GOT3 (cell line): ENCODE results near the gene CACHD1.
"Not testable (repeated sequence)": the region's sequence is repeated elsewhere in the genome, so short reads cannot be mapped to it uniquely, and the experiment has no call there.

ENCODE experiments used
- DNase-seq: peaks from one replicate; lab custom pipeline; 2025; ENCODE audit warnings: mixed read lengths; lab: John Stamatoyannopoulos, UW

Gene CACHD1

GRCh38 chr1:64594446-64594845, 124.5 kb downstream of the CACHD1 start:
- DNase-seq: no peak

GRCh38 chr1:64595871-64596515, 126.1 kb downstream of the CACHD1 start:
- no peak for DNase-seq

- DNase-seq: no peak
These were observed 127.2 kb downstream of the CACHD1 start for GRCh38 chr1:64597113-64597512.

DNA sequence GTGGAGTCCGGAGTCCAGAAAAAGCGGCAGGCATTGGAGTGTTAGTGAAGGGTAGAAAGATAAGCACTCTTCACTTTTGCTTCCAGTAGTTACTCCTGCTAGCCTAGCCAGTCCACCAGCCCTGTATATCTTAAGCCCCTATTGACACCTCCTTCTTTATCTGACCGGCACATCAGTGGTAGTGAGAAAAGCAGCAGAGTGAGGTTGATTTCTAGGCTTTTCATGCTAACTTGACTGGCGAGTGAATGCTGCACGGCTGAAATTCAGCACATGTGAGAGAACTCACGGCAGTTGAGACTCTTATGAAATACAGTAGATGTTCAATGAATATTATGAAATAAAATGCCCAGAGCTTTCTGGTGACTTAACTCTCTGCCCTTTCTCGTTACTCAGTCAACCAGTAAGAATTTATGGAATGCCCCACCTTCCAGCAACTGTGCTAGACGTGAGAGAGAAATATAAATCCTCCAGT, 128.2 kb downstream of the CACHD1 start:
- DNase-seq: no peak

DNA sequence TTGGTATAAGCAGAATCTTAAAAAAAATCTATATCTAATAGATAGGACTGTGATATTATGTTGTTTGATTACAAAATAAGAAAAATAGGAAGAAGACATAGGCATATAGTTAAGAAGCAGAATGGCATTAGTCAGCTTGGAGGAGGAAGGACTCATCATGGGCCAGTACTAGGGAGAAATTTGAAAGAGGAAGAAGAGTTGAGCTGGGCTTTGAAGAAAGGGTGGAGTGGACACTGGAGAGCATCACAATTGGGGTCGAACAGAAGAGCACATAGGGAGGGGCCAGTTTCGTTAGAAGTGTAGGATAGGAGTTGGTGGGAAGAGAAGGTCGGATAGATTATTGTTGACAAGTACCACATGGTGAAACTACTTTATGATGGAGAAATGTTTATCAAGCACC, 129.3 kb downstream of the CACHD1 start:
- no peak for DNase-seq

- DNase-seq: no peak
These were observed 131.3 kb downstream of the CACHD1 start for GRCh38 chr1:64601207-64601606.

DNA sequence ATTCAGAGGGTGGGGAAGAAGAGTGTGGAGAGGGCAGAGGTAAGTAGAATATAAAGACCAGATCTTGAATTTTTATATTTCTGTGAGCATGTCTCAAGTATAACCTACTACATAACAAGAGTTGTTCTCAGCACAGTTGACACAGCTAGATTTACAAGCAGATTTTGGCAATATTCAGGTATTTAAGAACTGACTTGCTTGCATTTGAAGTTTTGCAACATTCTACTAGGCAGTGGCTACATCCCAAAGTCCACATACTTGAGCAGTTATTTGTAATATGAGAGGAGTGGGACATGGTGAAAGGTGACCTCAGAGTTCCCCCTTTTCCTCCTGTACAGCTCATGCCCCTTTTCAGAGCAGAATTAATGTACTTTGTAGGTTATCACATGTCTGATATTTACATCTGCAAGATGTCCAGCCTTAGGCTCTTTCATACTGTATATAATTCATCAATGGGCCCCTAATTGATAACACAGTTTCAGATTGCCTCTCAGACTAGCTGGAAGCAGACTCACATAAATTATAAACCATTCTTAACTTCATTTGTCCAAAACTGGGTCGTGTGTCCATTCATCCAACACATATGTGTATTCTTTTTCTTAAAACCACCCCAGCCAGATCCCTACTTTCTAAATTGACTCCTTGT, 138.2 kb downstream of the CACHD1 start:
- no peak for DNase-seq

DNA sequence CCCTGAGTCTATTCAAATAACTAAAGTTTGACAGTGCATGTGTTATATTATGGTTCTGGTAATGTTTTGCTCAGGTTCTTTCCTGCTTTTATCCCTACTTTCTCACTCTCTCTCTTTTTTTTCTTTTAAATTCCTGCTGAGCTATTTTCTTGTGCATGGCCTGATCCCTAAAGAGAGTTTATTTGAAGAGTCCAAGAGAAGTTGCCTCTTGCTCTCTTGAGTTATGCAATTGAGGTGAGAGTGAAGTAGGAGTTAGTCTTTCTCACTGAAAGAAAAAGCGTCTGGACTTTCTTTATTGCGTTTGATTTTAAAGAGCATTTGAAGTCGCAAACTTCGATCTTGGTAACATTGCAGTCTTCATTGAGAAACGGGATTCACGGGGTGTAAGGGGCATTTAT, 138.7 kb downstream of the CACHD1 start:
- no peak for DNase-seq

DNA sequence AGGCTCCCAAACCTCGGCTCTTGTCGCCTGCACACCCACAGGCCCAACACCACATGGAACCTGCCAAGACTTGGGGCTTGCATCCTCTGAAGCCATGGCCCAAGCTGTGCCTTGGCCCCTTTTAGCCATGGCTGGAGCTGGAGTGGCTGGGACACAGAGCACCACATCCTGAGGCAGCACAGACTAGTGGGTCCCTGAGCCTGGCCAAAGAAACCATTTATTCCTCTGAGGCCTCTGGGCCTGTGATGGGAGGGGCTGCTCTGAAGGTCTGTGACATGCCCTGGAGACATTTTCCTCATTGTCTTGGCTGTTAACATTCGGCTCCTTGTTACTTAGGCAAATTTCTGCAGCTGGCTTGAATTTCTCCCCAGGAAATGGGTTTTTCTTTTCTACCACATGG, 141.0 kb downstream of the CACHD1 start:
- DNase-seq: not testable (repeated sequence)

DNA sequence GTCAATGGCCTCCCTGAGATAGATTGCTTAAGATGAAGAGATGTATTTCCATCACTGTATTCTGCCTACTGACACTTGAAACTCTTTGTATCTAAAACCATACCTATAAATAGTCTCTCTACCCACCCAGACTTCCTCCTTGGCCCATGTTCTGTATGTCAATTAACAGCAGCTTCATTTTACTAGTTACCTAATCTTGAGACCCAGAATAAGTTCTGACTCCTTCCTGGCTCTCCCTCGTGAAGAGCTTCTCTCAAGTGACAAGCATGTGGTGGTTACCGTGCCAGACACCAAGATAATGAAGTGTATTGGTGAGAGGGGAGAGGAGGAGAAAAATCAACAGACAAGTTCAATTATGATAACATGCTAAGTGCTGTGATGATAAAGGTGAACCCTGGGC, 146.1 kb downstream of the CACHD1 start:
- DNase-seq: no peak

DNA sequence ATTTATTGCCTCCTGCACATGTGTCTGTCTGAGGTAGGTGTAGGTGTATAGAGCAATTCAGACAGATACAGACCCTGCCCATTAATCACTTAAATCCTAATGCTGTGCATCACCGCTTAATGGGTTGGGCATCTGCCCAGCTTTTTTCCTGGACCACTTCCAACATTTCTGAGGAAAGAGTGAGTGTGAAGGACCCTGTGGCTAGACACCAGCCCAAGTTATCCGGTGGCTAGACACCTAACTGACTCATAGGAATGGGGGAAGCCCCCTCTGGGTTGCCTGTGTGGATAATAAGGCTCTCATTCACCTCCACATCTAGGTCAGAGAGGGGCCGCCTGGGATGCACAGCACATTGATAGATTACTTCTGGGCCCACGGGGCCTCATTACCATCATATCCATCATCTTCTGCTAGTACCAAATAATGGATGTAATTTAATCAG, 153.8 kb downstream of the CACHD1 start:
- DNase-seq: no peak

DNA sequence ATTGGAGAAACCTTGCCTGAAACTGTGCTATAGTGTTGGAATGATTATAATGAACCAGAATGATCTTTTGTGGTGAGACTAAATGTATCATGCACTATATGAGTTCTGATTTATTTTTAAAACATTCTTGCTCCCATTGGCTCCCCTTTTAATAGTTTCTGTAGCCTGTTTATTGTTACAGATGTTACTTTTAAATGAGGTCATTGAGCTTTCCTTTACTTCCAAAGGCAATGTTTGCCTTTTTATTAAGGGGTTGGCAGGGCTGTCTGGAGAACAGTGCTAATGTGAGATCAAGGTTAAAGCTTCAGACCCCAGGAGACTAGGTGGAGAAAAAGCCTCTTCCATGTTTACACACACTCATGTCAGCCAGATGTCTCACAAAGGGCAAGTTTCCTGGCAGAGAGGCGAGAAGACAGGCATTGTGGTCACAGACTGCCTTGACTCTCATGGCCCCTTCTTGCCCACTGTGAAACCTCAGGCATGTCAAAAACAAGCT, 154.3 kb downstream of the CACHD1 start:
- no peak for DNase-seq

- DNase-seq: no peak
These were observed 154.9 kb downstream of the CACHD1 start for GRCh38 chr1:64624808-64625207.

DNA sequence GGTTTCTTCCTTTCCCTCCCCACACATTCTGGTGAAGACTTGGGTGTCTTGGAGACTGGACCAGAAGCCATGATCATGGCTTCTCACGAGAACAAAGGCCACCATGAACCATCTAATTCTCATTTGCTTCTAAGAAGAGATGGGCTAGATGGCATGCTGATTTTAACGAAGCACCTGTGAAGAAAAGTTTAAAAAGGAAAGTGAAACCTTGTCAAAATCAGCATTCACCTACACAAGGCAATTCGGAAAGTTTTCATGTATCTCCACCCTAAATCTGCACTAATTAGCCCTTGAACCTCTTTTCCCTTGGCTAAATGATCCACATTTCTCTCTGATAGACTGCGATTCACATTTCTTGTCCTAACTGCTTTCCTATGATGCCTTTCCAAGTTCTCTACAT, 160.7 kb downstream of the CACHD1 start:
- DNase-seq: no peak

DNA sequence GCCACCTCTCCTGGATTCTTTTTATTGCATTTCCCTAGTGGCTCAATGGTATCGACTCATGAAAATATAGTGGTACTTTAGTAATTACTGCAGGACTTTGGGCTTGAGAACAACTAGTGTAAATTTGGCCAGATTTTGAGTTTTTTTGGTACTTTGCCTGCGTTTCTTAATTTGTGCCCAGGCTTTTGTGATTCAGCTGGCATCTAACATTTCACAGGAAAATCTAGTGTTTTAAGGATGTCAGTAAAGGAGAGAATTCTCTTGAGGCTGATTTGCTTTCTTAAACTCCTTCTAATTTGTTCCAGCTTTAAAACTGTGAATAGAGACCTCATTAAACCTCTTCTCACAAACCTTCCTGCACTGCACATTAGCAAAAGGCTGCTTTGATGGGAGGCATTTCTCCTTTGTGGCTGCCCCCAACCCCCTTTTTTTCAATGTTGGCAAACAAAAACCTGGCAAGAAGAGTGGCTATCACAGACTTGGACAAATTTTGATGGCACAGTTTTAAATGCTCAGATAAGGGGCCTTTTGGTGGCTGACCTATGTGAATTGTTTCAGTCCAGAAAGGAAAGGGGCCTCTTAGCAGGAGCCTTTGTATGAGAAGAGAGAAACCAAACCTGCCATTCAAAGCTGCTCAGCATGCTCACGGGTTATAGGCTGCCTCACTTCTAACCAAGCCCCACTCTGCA, 161.6 kb downstream of the CACHD1 start:
- DNase-seq: no peak

GRCh38 chr1:64632936-64633335, 163.0 kb downstream of the CACHD1 start:
- DNase-seq: no peak

- no peak for DNase-seq
These were observed 175.8 kb downstream of the CACHD1 start for GRCh38 chr1:64645735-64646134.

DNA sequence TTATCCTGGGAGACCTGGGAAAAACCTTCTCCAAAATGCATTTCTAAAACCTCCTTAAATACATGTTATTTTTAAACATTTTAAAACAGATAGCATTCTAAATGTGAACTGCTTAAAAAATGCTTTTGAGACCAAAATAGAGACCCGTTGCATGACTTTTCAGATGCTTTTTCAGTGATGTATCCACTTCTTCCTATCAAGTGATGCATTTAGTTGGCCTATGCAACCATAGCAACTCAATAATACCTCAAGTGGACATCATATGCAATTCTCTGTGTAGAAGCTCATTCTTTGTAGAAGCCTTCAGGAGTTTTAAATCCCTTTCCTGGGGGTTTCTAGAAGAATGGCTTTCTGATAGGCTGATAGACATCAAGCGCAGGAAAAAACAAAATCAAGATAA, 180.5 kb downstream of the CACHD1 start:
- no peak for DNase-seq

- no peak for DNase-seq
These were observed 181.9 kb downstream of the CACHD1 start for GRCh38 chr1:64651841-64652240.

- no peak for DNase-seq
These were observed 183.5 kb downstream of the CACHD1 start for GRCh38 chr1:64653466-64653865.

DNA sequence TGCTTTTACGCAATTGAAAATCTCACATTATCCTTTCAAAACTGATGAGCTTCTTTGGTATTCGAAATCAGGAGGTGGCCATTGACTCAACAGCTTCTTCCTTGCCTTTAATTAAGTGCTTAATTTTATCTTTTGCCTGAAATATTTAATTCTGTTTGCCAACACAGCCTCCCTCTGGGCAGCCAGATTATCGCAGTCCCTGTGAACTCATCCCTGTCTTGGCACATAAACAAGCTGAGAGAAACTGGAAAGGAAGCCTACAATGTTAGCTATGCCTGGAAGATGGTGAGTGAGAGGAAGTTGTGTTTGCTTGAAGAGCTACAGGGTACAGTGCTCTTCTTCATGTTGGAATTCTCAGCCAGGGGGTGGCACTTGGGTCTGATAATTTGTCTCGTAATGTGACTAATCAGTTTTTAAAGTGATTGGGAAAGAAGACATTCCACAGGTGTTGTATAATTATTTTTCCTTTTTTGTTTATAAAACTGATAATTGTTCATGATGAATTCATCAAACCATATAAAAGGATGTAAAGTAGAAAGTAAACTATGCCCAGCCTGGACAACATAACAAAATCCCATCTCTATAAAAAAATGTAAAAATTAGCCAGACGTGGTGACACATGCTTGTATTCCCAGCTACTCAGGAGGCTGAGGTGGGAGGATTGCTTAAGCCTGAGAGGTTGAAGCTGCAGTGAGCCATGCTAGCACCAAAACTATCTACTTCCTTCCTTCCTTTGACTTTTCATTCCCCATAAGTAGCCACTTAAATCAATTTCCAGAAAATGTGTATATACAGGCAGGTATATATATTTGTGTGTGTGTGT, 184.8 kb downstream of the CACHD1 start:
- DNase-seq: no peak

DNA sequence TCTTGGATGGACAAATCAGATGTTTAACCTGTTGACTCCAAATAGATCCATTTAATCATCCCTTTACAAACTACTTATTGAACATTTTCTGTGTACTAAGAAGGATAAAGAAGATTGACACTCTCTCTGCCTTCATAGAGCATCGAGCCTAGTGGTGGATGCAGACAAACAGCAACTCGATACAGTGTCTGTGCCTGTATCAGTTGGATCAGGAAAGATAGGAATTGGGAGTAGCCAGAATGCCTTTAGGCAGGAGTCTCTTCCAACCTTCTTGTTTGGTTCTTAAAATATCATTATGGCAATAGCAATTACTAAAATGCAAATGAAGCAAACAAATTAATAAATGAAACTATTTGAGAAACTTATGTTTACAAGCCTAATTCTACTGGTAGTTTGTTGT, 185.9 kb downstream of the CACHD1 start:
- DNase-seq: no peak
